Neural cell (in vitro differentiated cells): Measurements from ENCODE around the gene SMARCA4.

Experiments
- EZH2 ChIP-seq: fragments of 200-600, 300-800 bp; shearing (Covaris generic), sonication (generic); IDR thresholded peaks from 2 replicates; pipeline ENCODE4 v1.6.1; 2014; ENCODE audit warnings: antibody characterized with exemption, low read length, borderline replicate concordance, mild to moderate bottlenecking; ENCODE audit not compliant: insufficient read depth, poor library complexity, severe bottlenecking
- TF ChIP-seq, protein P1 (sequence below): fragments of 450-650 bp; IDR thresholded peaks from 2 replicates; pipeline ENCODE4 v1.5.1; 2014; ENCODE audit warnings: antibody characterized with exemption, mild to moderate bottlenecking, moderate library complexity; ENCODE audit not compliant: poor library complexity, severe bottlenecking

GRCh38 chr19:11045536-11045935 lies 84.7 kb downstream of the SMARCA4 start:
- TF ChIP-seq, protein P1, sequence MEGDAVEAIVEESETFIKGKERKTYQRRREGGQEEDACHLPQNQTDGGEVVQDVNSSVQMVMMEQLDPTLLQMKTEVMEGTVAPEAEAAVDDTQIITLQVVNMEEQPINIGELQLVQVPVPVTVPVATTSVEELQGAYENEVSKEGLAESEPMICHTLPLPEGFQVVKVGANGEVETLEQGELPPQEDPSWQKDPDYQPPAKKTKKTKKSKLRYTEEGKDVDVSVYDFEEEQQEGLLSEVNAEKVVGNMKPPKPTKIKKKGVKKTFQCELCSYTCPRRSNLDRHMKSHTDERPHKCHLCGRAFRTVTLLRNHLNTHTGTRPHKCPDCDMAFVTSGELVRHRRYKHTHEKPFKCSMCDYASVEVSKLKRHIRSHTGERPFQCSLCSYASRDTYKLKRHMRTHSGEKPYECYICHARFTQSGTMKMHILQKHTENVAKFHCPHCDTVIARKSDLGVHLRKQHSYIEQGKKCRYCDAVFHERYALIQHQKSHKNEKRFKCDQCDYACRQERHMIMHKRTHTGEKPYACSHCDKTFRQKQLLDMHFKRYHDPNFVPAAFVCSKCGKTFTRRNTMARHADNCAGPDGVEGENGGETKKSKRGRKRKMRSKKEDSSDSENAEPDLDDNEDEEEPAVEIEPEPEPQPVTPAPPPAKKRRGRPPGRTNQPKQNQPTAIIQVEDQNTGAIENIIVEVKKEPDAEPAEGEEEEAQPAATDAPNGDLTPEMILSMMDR: no peak
- TF ChIP-seq EZH2: no peak
